ENCODE data around the gene MAT2A.

Gene MAT2A

DNA sequence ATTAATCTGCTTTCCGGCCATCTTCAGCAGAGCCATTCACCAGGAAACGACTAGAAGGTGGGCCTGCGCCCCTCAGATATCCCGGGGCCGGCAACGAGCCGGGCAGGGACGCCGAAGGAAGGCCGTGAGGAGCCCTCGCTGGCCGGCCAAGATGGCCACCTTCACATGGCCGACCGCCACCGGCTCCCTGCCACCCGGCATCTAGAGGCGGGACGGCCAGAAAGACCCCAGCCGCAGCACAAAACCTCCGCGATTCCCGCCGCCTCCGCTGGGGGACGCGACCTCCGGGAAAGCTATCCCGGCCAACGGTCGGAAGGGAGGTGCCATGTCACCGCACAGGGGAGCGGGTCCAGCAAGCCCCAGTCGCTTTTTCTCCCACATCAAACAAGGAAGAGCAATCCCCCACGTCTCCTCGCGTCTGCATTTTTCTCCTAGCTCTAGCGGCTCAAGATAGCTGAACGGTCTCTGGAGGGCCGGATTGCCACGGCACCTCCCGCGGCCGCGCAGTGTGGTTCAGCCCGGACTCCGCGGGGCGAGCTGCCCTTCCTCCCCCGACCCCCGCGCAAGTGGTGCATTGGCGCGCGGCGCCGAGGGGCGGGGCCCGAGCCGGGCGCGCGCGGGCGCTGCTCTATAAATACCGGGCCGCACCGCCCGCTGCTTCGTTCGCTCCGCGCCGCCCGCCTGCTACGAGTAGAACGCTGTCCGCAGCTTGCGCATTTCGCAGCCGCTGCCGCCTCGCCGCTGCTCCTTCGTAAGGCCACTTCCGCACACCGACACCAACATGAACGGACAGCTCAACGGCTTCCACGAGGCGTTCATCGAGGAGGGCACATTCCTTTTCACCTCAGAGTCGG, at the start of gene MAT2A:
Gene MAT2A, plus strand, starts transcription at position 662 of the 854 bp plus-strand sequence. Its CDS starts 120 bp downstream, at position 782.
- Histone ChIP-seq H3K36me3 (ENCODE audit: control insufficient read depth, insufficient read depth, low read length) (peaks cover 18% of the 10 kb centered on the region), H3K27ac (ENCODE audit: low read depth, low read length) (peak within 1 kb of the TSS; percentile 100), H3K4me1 (ENCODE audit: control insufficient read depth, insufficient read depth, low read length) (peaks cover 30% of the 10 kb centered on the region), H3K27me3 (ENCODE audit: control insufficient read depth, insufficient read depth, low read length) (no peaks in the 10 kb centered on the region), H3K4me3 (ENCODE audit: low read length) (peak within 1 kb of the TSS; percentile 100), H3K9ac (ENCODE audit: low read length) (peak within 1 kb of the TSS; percentile 100)

DNA sequence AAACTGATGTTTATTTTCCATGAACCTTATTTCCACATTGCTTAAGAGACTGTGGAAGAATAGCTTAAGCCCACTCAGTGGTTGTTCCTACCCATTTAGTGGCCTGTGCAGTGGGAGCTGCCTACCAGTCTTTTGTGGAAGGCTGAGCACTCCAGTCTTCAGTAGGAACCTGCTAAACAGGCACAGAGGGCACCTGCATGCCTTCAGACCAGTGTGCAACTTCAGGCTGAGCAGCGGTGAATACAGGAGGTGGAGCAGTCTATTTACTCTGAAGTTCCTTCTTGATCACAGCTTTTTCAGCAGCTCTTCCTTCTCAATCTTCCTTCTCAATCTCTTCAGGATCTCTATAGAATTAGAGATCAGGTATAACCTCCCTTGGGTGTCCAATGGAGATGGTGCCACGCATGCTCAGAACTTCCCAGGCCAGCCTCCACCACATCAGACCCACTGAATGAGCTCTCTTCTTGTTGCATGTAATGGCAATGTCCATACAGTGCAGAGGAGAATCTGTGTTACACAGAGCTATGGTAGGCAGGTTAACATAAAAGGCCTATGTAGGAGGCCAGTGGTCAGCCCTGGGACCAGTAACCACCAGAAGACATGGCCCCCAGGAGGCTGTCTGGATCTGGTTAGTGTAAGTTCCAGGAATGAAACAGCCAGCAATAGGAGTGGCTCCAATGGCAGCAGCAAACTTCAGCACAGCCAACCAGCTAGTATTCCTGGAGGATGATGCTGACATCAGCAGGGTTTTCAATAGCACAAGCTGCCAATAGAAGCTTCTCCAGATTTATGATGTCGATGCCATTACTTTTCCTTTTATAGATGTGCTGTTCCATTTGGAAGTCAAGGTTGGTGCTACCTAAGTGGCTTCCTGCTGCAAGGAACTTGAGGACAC, 47.9 kb upstream of the MAT2A start:
- Histone ChIP-seq H3K36me3 (ENCODE audit: control insufficient read depth, insufficient read depth, low read length) (no peaks in the 10 kb centered on the region), H3K4me1 (ENCODE audit: control insufficient read depth, insufficient read depth, low read length) (no peaks in the 10 kb centered on the region), H3K27me3 (ENCODE audit: control insufficient read depth, insufficient read depth, low read length) (no peaks in the 10 kb centered on the region), H3K9ac (ENCODE audit: low read length) (no peak overlapping the region), H3K4me3 (ENCODE audit: low read length) (no peak overlapping the region), H3K27ac (ENCODE audit: low read depth, low read length) (no peak overlapping the region)

- Histone ChIP-seq H3K27me3 (ENCODE audit: control insufficient read depth, insufficient read depth, low read length) (no peaks in the 10 kb centered on the region), H3K4me3 (ENCODE audit: low read length) (no peak overlapping the region), H3K36me3 (ENCODE audit: control insufficient read depth, insufficient read depth, low read length) (no peaks in the 10 kb centered on the region), H3K27ac (ENCODE audit: low read depth, low read length) (no peak overlapping the region), H3K4me1 (ENCODE audit: control insufficient read depth, insufficient read depth, low read length) (no peaks in the 10 kb centered on the region), H3K9ac (ENCODE audit: low read length) (no peak overlapping the region)
These were observed 42.5 kb upstream of the MAT2A start for GRCh38 chr2:85496436-85496835.

- Histone ChIP-seq H3K27me3 (ENCODE audit: control insufficient read depth, insufficient read depth, low read length) (no peaks in the 10 kb centered on the region), H3K4me1 (ENCODE audit: control insufficient read depth, insufficient read depth, low read length) (no peaks in the 10 kb centered on the region), H3K4me3 (ENCODE audit: low read length) (no peak overlapping the region), H3K36me3 (ENCODE audit: control insufficient read depth, insufficient read depth, low read length) (no peaks in the 10 kb centered on the region), H3K27ac (ENCODE audit: low read depth, low read length) (no peak overlapping the region), H3K9ac (ENCODE audit: low read length) (no peak overlapping the region)
These were observed 40.9 kb upstream of the MAT2A start for GRCh38 chr2:85497944-85498630.

DNA sequence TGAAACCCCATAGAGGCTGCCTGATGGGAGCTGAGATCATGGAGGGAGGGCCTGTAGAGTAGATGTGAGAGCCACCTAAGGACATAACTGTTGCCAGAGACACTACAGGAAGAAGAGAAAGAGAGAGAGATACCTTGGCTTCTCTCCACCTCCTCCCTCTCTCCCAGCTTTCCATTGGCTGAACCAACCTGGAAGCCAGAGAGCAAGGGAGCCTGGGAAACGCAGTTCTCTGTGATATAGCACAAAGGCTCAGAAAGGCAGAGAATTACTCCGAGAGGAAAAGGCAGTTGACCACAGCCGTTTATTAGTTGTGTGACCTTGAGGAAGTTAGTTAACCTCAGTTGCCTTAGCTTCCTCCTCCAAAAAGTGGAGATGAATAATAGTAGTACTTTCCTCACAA, 37.7 kb upstream of the MAT2A start:
- H3K27ac ChIP-seq (ENCODE audit: low read depth, low read length), result no peak overlapping the region
- H3K4me3 ChIP-seq (ENCODE audit: low read length), result no peak overlapping the region
- no peaks in the 10 kb centered on the region for H3K36me3 ChIP-seq (ENCODE audit: control insufficient read depth, insufficient read depth, low read length)
- no peaks in the 10 kb centered on the region for H3K4me1 ChIP-seq (ENCODE audit: control insufficient read depth, insufficient read depth, low read length)
- H3K27me3 ChIP-seq (ENCODE audit: control insufficient read depth, insufficient read depth, low read length), result no peaks in the 10 kb centered on the region
- H3K9ac ChIP-seq (ENCODE audit: low read length), result no peak overlapping the region

GRCh38 chr2:85502720-85503119, 36.2 kb upstream of the MAT2A start:
- Histone ChIP-seq H3K36me3 (ENCODE audit: control insufficient read depth, insufficient read depth, low read length) (no peaks in the 10 kb centered on the region), H3K9ac (ENCODE audit: low read length) (no peak overlapping the region), H3K27ac (ENCODE audit: low read depth, low read length) (no peak overlapping the region), H3K27me3 (ENCODE audit: control insufficient read depth, insufficient read depth, low read length) (no peaks in the 10 kb centered on the region), H3K4me3 (ENCODE audit: low read length) (no peak overlapping the region), H3K4me1 (ENCODE audit: control insufficient read depth, insufficient read depth, low read length) (no peaks in the 10 kb centered on the region)

DNA sequence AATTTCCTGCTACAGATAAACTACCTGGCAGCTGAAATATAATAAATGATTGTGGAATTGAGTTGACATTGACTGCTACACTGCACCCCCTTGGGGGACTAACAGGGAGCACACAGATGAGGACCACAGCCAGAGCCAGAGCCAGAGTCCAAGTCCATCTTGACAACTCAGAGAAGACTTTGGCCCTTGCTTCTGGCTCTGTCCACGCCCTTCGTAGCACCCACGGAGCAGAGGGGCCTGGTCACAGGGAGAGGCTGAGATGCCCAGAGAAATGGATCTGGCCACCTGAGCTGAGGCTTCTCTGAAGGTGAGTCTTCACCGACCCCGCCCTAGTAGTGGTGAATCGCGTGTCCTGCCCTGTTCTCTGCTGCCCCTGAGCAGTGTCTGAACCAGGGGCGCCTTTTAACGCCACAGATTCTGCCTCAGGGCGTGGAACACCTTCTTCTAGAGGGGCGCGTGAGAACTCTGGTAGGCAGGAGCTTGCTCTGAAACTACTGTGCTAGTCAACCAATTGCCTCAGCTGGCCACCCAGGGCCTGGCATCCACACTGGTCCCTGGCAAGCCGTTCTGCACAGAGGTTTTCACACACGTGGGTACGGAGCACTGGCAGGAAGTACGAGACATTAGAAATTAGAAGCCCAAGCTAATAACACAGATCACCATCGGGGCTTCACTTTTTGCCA, 35.7 kb upstream of the MAT2A start:
- no peaks in the 10 kb centered on the region for H3K27me3 ChIP-seq (ENCODE audit: control insufficient read depth, insufficient read depth, low read length)
- no peak overlapping the region for H3K9ac ChIP-seq (ENCODE audit: low read length)
- H3K4me1 ChIP-seq (ENCODE audit: control insufficient read depth, insufficient read depth, low read length), result no peaks in the 10 kb centered on the region
- no peak overlapping the region for H3K4me3 ChIP-seq (ENCODE audit: low read length)
- no peaks in the 10 kb centered on the region for H3K36me3 ChIP-seq (ENCODE audit: control insufficient read depth, insufficient read depth, low read length)
- no peak overlapping the region for H3K27ac ChIP-seq (ENCODE audit: low read depth, low read length)

DNA sequence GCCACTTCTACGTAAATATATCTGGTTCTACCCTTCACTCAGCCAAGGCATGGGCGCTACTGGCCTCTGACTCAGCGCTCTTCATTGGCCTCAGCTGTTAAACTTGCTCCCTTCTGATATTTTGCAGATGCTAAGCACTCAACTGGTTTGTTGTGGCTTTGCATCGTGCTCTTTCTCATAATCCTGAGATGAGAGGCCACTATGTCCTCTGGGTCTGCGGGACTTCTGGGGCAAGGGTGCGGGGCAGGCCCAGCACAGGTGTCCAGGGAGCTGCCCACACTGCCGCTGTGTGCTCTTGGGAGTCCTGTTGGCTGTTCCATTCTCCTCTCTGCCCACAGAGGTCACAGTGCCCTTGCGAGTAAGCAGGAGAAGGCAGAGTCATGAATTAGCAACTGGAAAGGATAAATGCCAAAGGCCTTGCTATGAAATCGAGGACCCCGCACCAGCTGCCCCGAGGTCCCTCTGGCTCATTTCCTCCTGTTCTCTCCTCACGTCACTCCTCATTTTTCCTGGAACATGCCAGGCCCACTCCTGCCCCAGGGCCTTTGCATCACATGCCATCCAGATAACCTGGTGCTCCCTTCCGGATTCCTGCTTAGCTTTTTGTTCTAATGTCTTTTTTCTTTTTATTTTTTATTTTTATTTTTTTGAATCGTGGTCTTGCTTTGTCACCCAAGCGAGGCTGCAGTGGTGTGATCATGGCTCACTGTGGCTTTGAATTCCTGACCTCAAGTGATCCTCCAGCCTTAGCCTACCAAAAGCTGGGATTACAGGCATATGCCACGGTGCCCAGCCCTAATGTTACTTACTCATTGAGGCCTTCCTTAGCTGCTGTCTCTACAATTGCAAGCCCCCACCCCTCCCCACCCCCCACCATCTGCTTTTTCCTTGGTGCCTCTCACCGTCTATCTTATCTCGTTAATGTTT, 34.9 kb upstream of the MAT2A start:
- Histone ChIP-seq H3K27ac (ENCODE audit: low read depth, low read length) (no peak overlapping the region), H3K4me1 (ENCODE audit: control insufficient read depth, insufficient read depth, low read length) (no peaks in the 10 kb centered on the region), H3K36me3 (ENCODE audit: control insufficient read depth, insufficient read depth, low read length) (no peaks in the 10 kb centered on the region), H3K9ac (ENCODE audit: low read length) (no peak overlapping the region), H3K4me3 (ENCODE audit: low read length) (no peak overlapping the region), H3K27me3 (ENCODE audit: control insufficient read depth, insufficient read depth, low read length) (no peaks in the 10 kb centered on the region)

DNA sequence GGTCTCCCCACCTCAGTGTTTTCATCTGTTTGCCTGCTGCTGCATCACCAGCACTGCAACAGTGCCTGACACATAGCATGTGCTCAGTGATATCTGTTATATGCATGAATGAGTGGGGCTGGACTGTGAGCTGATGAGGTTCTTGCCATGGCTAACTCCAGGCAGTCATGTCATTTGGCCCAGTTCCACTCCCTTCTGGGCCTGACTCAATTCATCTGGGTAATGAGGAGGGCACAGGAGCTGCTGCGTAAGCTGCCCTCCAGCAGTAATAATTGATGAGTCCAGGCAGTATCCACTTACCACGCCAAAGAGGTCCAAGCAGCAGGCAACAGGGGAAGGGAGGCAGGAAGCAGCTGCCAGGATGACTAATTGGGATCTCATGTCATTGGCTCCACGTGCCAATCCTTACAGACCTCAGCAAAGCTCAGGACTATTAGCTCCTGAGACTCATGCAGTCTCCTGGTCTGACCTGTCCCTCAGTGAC, 34.1 kb upstream of the MAT2A start:
- Histone ChIP-seq H3K4me3 (ENCODE audit: low read length) (no peak overlapping the region), H3K36me3 (ENCODE audit: control insufficient read depth, insufficient read depth, low read length) (no peaks in the 10 kb centered on the region), H3K27ac (ENCODE audit: low read depth, low read length) (no peak overlapping the region), H3K27me3 (ENCODE audit: control insufficient read depth, insufficient read depth, low read length) (no peaks in the 10 kb centered on the region), H3K9ac (ENCODE audit: low read length) (no peak overlapping the region), H3K4me1 (ENCODE audit: control insufficient read depth, insufficient read depth, low read length) (no peaks in the 10 kb centered on the region)

GRCh38 chr2:85505551-85506238, 33.3 kb upstream of the MAT2A start:
- Histone ChIP-seq H3K36me3 (ENCODE audit: control insufficient read depth, insufficient read depth, low read length) (no peaks in the 10 kb centered on the region), H3K9ac (ENCODE audit: low read length) (no peak overlapping the region), H3K4me1 (ENCODE audit: control insufficient read depth, insufficient read depth, low read length) (no peaks in the 10 kb centered on the region), H3K27me3 (ENCODE audit: control insufficient read depth, insufficient read depth, low read length) (no peaks in the 10 kb centered on the region), H3K27ac (ENCODE audit: low read depth, low read length) (no peak overlapping the region), H3K4me3 (ENCODE audit: low read length) (no peak overlapping the region)
